NK-92 treated with Interleukin-12 subunit alpha and Interleukin-12 subunit beta, amount 100 ng/mL, for 24 hours (cell line): ENCODE data around the gene TTPAL.
A peak's percentile ranks its signal among the peaks of the same experiment; 100 is the strongest.

Source experiments
- DNase-seq: peaks from one replicate; lab custom pipeline; 2025; lab: John Stamatoyannopoulos, UW

Gene TTPAL

GRCh38 chr20:44497761-44498160 is 22.1 kb downstream of the TTPAL start:
- no peak for DNase-seq

GRCh38 chr20:44500221-44500620 is 24.5 kb downstream of the TTPAL start:
- DNase-seq = no peak

GRCh38 chr20:44501448-44501847 is 25.8 kb downstream of the TTPAL start:
- no peak for DNase-seq

GRCh38 chr20:44502968-44503367 is 27.3 kb downstream of the TTPAL start:
- no peak for DNase-seq

- no peak for DNase-seq
These were observed 29.0 kb downstream of the TTPAL start for GRCh38 chr20:44504402-44505307.

- no peak for DNase-seq
These were observed 34.1 kb downstream of the TTPAL start for GRCh38 chr20:44509762-44510161.

GRCh38 chr20:44513871-44514270 is 38.2 kb downstream of the TTPAL start:
- no peak for DNase-seq

GRCh38 chr20:44516491-44516890 is 40.8 kb downstream of the TTPAL start:
- no peak for DNase-seq

GRCh38 chr20:44517454-44517853 is 41.8 kb downstream of the TTPAL start:
- no peak for DNase-seq

- no peak for DNase-seq
These were observed 42.6 kb downstream of the TTPAL start for GRCh38 chr20:44518248-44518647.

GRCh38 chr20:44520881-44521280 is 45.2 kb downstream of the TTPAL start:
- DNase-seq = no peak

GRCh38 chr20:44521484-44522481 is 46.1 kb downstream of the TTPAL start, which contains the start of gene SERINC3:
Gene SERINC3 (minus strand): TSS chr20:44522070. CDS start chr20:44521951, 119 bp downstream.
- DNase-seq = peak; percentile 94

- no peak for DNase-seq
These were observed 47.2 kb downstream of the TTPAL start for GRCh38 chr20:44522841-44523240.

- DNase-seq = no peak
These were observed 48.1 kb downstream of the TTPAL start for GRCh38 chr20:44523746-44524145.

GRCh38 chr20:44526129-44526528 is 50.5 kb downstream of the TTPAL start:
- no peak for DNase-seq

GRCh38 chr20:44527716-44528199 is 52.1 kb downstream of the TTPAL start:
- no peak for DNase-seq

GRCh38 chr20:44528309-44528708 is 52.6 kb downstream of the TTPAL start:
- no peak for DNase-seq

- no peak for DNase-seq
These were observed 56.7 kb downstream of the TTPAL start for GRCh38 chr20:44532259-44532980.

- no peak for DNase-seq
These were observed 57.3 kb downstream of the TTPAL start for GRCh38 chr20:44532981-44533331.

GRCh38 chr20:44533928-44534327 is 58.3 kb downstream of the TTPAL start:
- DNase-seq = no peak

GRCh38 chr20:44536175-44536574 is 60.5 kb downstream of the TTPAL start:
- no peak for DNase-seq

GRCh38 chr20:44537993-44538392 is 62.3 kb downstream of the TTPAL start:
- DNase-seq = no peak
